Measurements from ENCODE around the gene SLC6A6. TPM values are rescaled to one million over a fixed set of nuclear protein-coding genes. Genes with fewer than 3 reads are reported as not detected.
A peak's percentile ranks its signal among the peaks of the same experiment; 100 is the strongest.
"Not testable (repeated sequence)": the region's sequence is repeated elsewhere in the genome, so short reads cannot be mapped to it uniquely, and the experiment has no call there.

SLC6A6 gene
- total RNA-seq, 6 experiments from 2014 or later: 22.5 to 33.0 (median 28.6) TPM

DNA sequence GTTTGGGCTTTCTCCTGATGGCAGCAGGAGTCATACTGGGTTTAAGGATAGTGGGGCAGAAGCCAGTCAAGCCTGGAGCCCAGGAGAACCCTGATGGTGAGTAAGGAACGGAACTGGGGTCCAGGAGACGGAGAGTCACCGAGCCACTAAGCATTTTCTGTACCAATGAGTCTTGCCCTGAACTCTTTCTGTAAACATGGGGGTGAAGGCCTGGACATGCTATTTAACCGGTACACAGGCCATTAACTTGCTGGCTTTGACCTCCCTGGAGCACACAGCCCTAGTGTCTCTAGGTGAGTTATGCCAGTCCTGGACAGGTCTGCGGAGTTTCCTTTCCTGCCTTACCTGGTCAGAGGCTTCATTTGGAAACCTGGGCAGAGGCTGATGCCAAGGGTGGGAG, 3.9 kb downstream of the SLC6A6 start:
- no peak overlapping the region for H3K4me3 Mint-ChIP-seq
- peak overlapping the region; percentile 56 for H3K27ac Mint-ChIP-seq
- no peak for DNase-seq
- TF ChIP-seq, protein P1, sequence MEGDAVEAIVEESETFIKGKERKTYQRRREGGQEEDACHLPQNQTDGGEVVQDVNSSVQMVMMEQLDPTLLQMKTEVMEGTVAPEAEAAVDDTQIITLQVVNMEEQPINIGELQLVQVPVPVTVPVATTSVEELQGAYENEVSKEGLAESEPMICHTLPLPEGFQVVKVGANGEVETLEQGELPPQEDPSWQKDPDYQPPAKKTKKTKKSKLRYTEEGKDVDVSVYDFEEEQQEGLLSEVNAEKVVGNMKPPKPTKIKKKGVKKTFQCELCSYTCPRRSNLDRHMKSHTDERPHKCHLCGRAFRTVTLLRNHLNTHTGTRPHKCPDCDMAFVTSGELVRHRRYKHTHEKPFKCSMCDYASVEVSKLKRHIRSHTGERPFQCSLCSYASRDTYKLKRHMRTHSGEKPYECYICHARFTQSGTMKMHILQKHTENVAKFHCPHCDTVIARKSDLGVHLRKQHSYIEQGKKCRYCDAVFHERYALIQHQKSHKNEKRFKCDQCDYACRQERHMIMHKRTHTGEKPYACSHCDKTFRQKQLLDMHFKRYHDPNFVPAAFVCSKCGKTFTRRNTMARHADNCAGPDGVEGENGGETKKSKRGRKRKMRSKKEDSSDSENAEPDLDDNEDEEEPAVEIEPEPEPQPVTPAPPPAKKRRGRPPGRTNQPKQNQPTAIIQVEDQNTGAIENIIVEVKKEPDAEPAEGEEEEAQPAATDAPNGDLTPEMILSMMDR (IDR thresholded peaks at IDR 0.05): no peak
- H3K4me1 Mint-ChIP-seq (ENCODE audit: low read depth): peaks cover 56% of the 10 kb centered on the region
- peaks cover 34% of the 10 kb centered on the region for H3K36me3 Mint-ChIP-seq (ENCODE audit: low read depth)
- H3K27me3 Mint-ChIP-seq (ENCODE audit: insufficient read depth): peaks cover 7% of the 10 kb centered on the region
- no peaks in the 10 kb centered on the region for H3K9me3 Mint-ChIP-seq

DNA sequence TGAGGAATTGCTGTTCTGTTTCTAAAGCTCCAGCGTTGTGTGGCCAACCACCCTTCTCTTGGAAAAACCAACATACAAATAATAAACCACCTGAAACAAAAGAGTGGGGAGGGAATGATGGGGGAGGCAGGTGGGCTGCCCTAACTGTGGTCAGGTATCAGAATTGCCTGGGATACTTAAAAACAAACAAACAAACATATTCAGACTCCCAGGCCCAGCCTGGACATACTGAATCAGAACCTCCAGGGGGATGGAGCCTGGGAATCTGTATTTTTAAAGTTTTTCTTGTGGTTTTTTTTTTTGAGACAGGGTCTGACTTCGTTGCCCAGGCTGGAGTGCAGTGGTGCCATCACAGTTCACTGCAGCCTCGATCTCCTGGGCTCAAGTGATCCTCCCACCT, 4.4 kb downstream of the SLC6A6 start:
- Mint-ChIP-seq H3K36me3 (ENCODE audit: low read depth) (peaks cover 35% of the 10 kb centered on the region), H3K9me3 (no peaks in the 10 kb centered on the region), H3K27ac (peak overlapping the region; percentile 61; the same call in 1 of the 2 replicates), H3K4me1 (ENCODE audit: low read depth) (peaks cover 60% of the 10 kb centered on the region), H3K27me3 (ENCODE audit: insufficient read depth) (peaks cover 7% of the 10 kb centered on the region), H3K4me3 (no peak overlapping the region)
- TF ChIP-seq, protein P1 (IDR thresholded peaks at IDR 0.05): no peak
- DNase-seq: no peak

DNA sequence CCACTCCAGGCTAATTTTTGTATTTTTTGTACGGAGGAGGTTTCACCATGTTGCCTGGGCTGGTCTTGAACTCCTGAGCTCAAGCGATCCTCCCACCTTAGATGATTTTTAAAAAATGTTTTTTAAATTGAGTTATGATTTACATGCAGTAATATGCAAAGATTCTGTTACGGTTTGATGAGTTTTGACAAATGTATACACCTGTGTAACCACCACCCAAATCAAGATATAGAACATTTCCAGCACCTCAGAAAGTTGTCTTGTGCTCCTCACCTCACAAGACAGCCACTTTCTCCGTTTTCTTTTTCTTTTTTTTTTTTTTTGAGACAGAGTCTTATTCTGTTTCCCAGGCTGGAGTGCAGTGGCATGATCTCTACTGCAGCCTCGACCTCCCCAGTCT, 4.8 kb downstream of the SLC6A6 start:
- no peak for DNase-seq
- H3K4me3 Mint-ChIP-seq: no peak overlapping the region
- H3K27ac Mint-ChIP-seq: peak overlapping the region; percentile 61
- peaks cover 64% of the 10 kb centered on the region for H3K4me1 Mint-ChIP-seq (ENCODE audit: low read depth)
- no peaks in the 10 kb centered on the region for H3K9me3 Mint-ChIP-seq
- H3K27me3 Mint-ChIP-seq (ENCODE audit: insufficient read depth): peaks cover 7% of the 10 kb centered on the region
- TF ChIP-seq, protein P1 (IDR thresholded peaks at IDR 0.05): no peak
- peaks cover 35% of the 10 kb centered on the region for H3K36me3 Mint-ChIP-seq (ENCODE audit: low read depth)

DNA sequence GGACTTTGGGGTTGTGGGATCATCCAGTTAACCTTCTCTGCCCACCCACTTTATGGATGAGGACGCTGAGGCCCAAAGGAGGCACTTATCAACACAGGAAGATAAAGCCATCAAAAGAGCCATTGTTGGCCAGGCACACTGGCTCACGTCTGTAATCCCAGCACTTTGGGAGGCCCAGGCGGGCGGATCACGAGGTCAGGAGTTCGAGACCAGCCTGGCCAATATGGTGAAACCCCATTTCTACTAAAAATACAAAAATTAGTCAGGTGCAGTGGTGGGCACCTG, 7.3 kb downstream of the SLC6A6 start:
- Mint-ChIP-seq H3K4me1 (ENCODE audit: low read depth) (peaks cover 79% of the 10 kb centered on the region), H3K27ac (peak overlapping the region; percentile 91), H3K36me3 (ENCODE audit: low read depth) (peaks cover 32% of the 10 kb centered on the region)
- not testable (repeated sequence) for H3K4me3 Mint-ChIP-seq; DNase-seq; H3K27me3 Mint-ChIP-seq (ENCODE audit: insufficient read depth); H3K9me3 Mint-ChIP-seq

DNA sequence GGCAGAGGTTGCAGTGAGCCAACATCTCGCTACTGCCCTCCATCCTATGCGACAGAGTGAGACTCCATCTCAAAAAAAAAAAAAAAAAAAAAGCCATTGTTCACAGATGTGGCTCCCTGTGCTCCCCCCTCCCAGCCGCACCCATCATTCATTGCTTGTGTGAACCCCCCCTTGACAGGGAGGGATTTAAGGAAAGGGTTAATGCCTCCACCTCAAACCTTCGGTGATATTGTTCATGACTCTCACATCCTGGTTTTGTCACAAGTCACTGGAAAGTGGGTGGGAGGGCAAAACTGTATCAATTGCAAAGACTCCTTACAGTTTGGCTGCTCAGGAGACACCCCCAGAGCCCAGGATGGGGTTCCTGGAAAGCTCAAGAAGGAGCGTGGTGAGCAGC, 7.7 kb downstream of the SLC6A6 start:
- Mint-ChIP-seq H3K4me1 (ENCODE audit: low read depth) (peaks cover 80% of the 10 kb centered on the region), H3K9me3 (no peaks in the 10 kb centered on the region), H3K27ac (peak overlapping the region; percentile 90), H3K36me3 (ENCODE audit: low read depth) (peaks cover 35% of the 10 kb centered on the region), H3K27me3 (ENCODE audit: insufficient read depth) (peaks cover 4% of the 10 kb centered on the region), H3K4me3 (peak overlapping the region; percentile 67)
- TF ChIP-seq, protein P1 (IDR thresholded peaks at IDR 0.05): no peak
- DNase-seq: no peak

DNA sequence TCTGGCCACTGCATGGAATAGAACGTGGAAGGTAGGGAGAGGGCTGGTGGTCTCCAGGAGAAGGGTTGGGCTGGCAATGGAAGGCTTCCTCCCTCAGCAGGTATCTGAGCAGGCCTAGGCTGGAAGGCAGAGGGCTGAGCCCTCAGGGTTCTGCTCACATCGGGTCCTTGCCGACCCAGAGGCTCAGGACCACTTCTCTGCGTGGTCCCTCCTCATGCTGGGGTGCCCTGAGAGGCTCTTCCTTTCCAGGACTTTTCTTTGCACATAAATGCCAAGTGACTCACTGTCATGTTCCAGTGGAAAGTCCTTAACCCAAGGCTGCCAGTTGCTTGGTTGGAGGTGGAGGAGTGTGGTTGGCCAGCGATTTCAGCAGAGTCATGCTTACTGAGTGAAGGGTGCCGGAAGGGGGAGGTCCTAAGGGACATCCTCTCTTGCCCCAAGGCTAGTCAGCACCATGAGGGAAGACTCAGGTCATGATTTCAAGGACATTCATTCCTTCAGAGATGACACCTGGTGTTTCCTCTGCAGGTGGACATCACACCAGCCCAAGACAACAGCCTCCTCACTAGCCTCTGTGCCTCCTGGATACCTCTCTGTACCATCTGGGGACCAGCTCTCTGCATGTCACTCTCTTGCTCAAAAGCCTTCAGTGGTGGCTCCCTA, 8.2 kb downstream of the SLC6A6 start:
- peak overlapping the region; percentile 67 for H3K4me3 Mint-ChIP-seq

More for the DNA sequence above, 8.2 kb downstream of the SLC6A6 start:
- Mint-ChIP-seq H3K4me1 (ENCODE audit: low read depth) (peaks cover 80% of the 10 kb centered on the region), H3K36me3 (ENCODE audit: low read depth) (peaks cover 35% of the 10 kb centered on the region), H3K27me3 (ENCODE audit: insufficient read depth) (peaks cover 1% of the 10 kb centered on the region; the same call in 1 of the 2 replicates), H3K9me3 (no peaks in the 10 kb centered on the region), H3K27ac (peak overlapping the region; percentile 90)
- TF ChIP-seq, protein P1 (IDR thresholded peaks at IDR 0.05): no peak
- peak; percentile 95 for DNase-seq

Measured in HFFc6 (cell line).